ENCODE results near the gene CHCHD3.
"Not testable (repeated sequence)": the region's sequence is repeated elsewhere in the genome, so short reads cannot be mapped to it uniquely, and the experiment has no call there.

CHCHD3 gene

GRCh38 chr7:132969520-132969919 lies 112.4 kb downstream of the CHCHD3 start:
- TF ChIP-seq, protein P1, sequence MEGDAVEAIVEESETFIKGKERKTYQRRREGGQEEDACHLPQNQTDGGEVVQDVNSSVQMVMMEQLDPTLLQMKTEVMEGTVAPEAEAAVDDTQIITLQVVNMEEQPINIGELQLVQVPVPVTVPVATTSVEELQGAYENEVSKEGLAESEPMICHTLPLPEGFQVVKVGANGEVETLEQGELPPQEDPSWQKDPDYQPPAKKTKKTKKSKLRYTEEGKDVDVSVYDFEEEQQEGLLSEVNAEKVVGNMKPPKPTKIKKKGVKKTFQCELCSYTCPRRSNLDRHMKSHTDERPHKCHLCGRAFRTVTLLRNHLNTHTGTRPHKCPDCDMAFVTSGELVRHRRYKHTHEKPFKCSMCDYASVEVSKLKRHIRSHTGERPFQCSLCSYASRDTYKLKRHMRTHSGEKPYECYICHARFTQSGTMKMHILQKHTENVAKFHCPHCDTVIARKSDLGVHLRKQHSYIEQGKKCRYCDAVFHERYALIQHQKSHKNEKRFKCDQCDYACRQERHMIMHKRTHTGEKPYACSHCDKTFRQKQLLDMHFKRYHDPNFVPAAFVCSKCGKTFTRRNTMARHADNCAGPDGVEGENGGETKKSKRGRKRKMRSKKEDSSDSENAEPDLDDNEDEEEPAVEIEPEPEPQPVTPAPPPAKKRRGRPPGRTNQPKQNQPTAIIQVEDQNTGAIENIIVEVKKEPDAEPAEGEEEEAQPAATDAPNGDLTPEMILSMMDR (IDR thresholded peaks at IDR 0.05), result no peak
- H3K36me3 ChIP-seq, result peaks cover 8 to 15% (median 9%) of the 10 kb centered on the region in 3 donors
- H3K27ac ChIP-seq, result no peak overlapping the region
- intact Hi-C loops (cut with DNase I; ENCODE audit: low total_unique reads), result no loop called here
- H3K9me3 ChIP-seq, result no peaks in the 10 kb centered on the region
- H3K27me3 ChIP-seq, result no peaks in the 10 kb centered on the region
- no peak overlapping the region for H3K4me3 ChIP-seq
- H3K4me1 ChIP-seq, result no peaks in the 10 kb centered on the region
- no peak for DNase-seq

DNA sequence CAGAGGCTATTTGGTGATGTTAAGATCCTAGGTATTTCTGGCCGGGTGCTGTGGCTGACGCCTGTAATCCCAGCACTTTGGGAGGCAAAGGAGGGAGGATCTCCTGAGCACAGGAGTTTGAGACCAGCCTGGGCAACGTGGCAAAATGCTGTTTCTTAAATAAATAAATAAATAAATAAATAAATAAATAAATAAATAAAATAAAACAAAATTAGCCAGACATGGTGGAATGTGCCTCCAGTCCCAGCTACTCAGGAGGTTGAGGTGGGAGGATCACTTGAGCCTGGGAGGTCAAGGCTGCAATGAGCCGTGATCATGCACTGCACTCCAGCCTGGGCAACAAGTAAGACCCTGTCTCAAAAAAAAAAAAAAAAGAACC lies 114.4 kb downstream of the CHCHD3 start:
- intact Hi-C loops (cut with DNase I; ENCODE audit: low total_unique reads); H3K4me1 ChIP-seq; H3K27ac ChIP-seq; H3K4me3 ChIP-seq; H3K27me3 ChIP-seq; H3K9me3 ChIP-seq; DNase-seq; H3K36me3 ChIP-seq: not testable (repeated sequence)

DNA sequence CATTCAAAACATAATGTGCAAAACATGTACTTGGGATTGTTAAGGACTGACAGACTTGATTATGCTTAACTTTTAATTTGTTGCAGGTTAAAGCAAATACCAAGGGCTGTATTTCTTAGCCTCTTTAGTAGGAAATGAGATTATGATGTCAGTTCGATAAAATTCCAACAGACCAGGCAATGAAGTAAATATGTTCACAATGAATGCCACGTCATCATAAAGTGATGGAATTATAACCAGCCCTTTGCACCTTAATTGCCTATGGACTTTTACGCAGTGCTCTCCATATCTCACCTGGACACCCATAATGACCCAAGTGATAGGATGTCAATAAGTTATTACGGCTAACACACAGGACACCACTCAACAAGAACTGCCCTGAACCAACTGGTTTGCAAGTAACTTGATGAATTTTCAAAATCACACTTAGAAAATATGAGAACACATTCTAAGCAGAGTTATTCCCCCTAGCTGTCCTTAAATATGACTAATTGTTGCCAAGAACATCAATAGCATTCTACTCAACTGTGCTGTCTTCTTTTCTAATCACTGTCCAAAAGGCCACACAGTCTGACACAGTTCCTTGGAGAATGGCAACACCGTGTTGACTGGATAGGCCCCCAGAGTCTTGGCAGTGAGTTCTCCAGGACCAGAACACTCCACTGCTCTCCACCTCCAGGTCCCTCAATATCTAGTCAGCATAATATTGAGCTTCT lies 115.0 kb downstream of the CHCHD3 start:
- H3K4me1 ChIP-seq, result no peaks in the 10 kb centered on the region
- no peaks in the 10 kb centered on the region for H3K36me3 ChIP-seq
- no peak for DNase-seq
- H3K27me3 ChIP-seq, result no peaks in the 10 kb centered on the region
- no peak overlapping the region for H3K27ac ChIP-seq
- TF ChIP-seq, protein P1 (IDR thresholded peaks at IDR 0.05), result no peak
- intact Hi-C loops (cut with DNase I; ENCODE audit: low total_unique reads), result no loop called here
- no peak overlapping the region for H3K4me3 ChIP-seq
- H3K9me3 ChIP-seq, result no peaks in the 10 kb centered on the region

- Histone ChIP-seq H3K27me3 (no peaks in the 10 kb centered on the region), H3K9me3 (no peaks in the 10 kb centered on the region), H3K4me1 (no peaks in the 10 kb centered on the region), H3K36me3 (no peaks in the 10 kb centered on the region), H3K4me3 (no peak overlapping the region), H3K27ac (no peak overlapping the region)
- TF ChIP-seq, protein P1 (IDR thresholded peaks at IDR 0.05), result no peak
- intact Hi-C loops (cut with DNase I; ENCODE audit: low total_unique reads), result no loop called here
- DNase-seq, result no peak
These were observed 115.9 kb downstream of the CHCHD3 start for GRCh38 chr7:132965951-132966350.

DNA sequence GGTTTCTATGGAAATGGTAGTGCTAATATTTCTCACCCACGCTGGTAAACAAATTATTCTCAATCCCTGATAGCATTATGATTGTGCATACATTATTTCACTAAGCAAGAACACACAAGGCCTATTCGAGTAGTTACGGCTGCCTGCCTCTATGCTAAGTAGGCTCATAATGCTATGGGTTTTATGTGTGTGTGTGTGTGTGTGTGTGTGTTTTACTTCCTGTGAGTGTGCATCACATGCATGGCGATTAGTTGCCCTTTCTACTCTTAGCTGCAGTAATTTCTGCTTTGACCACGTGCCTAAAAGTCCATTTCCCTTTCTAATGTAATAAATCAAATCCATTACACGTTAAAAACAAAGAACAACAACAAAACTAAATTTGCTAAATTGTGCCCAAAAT lies 117.0 kb downstream of the CHCHD3 start:
- H3K36me3 ChIP-seq, result no peaks in the 10 kb centered on the region
- TF ChIP-seq, protein P1 (IDR thresholded peaks at IDR 0.05), result no peak
- intact Hi-C loops (cut with DNase I; ENCODE audit: low total_unique reads), result no loop called here
- no peak overlapping the region for H3K4me3 ChIP-seq
- H3K4me1 ChIP-seq, result no peaks in the 10 kb centered on the region
- no peak for DNase-seq
- no peaks in the 10 kb centered on the region for H3K9me3 ChIP-seq
- no peaks in the 10 kb centered on the region for H3K27me3 ChIP-seq
- no peak overlapping the region for H3K27ac ChIP-seq

DNA sequence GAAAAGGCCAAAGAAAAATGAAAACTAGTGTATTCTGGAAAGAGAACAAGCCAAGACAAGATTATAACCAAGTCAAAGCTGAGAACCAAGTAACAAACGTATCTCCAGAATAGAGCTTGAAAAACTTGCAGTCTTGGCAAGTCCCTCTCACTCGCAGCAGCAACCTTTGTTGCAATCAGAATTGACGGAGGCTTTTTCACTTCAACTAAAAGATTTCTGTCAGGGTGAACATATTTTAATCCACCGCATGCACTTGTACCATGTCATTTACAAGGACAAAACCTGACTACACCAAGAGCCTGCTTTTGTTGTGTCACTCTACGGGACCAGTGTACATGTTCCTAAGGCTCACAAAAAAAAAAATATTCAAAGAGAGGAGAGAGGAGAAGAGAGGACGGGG lies 122.0 kb downstream of the CHCHD3 start:
- H3K4me1 ChIP-seq, result no peaks in the 10 kb centered on the region
- intact Hi-C loops (cut with DNase I; ENCODE audit: low total_unique reads), result no loop called here
- no peak overlapping the region for H3K27ac ChIP-seq
- H3K36me3 ChIP-seq, result no peaks in the 10 kb centered on the region
- H3K27me3 ChIP-seq, result no peaks in the 10 kb centered on the region
- H3K9me3 ChIP-seq, result no peaks in the 10 kb centered on the region
- no peak for DNase-seq
- TF ChIP-seq, protein P1 (IDR thresholded peaks at IDR 0.05), result no peak
- H3K4me3 ChIP-seq, result no peak overlapping the region
